Measurements from ENCODE around the gene ALDH3A2. TPM values are rescaled to one million over a fixed set of nuclear protein-coding genes. Genes with fewer than 3 reads are reported as not detected.

Gene ALDH3A2
- total RNA-seq, 1 experiment from 2014 or later = 271 TPM

DNA sequence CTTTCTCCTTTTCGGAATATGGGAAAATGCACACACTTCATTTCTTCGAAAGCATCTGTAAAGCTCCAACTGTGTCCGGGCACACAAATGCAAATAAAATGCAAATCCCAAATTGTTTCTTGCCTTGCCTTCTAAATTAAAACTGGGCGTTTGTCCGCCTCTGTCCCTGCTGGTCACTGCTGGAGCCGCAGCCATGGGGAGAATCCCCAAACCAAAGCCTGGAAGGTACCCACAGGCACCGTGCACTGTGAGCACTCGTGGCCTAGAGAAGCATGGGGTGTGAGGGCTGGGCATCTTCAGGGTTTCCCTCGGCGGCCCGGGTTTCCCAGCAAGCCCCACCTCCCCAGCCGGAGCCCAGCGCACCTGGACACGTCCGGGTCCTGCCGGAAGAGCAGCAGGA lies 64.9 kb downstream of the ALDH3A2 start:
- Histone ChIP-seq H3K36me3 (ENCODE audit: low read depth) (no peaks in the 10 kb centered on the region), H3K4me3 (no peak overlapping the region), H4K20me1 (ENCODE audit: insufficient read depth) (no peaks in the 10 kb centered on the region), H3K9me2 (ENCODE audit: insufficient read depth) (no peaks in the 10 kb centered on the region), H3K27me3 (ENCODE audit: insufficient read depth, low read depth) (no peaks in the 10 kb centered on the region), H3K4me2 (no peak overlapping the region), H3F3A (ENCODE audit: insufficient read depth, low read depth) (peaks cover 2% of the 10 kb centered on the region), H3K27ac (no peak overlapping the region), H3K9me3 (ENCODE audit: insufficient read depth, low read depth) (no peaks in the 10 kb centered on the region), H3K4me1 (replicated peaks; ENCODE audit: insufficient read depth) (peaks cover 38% of the 10 kb centered on the region), H3K79me2 (ENCODE audit: low read depth) (no peaks in the 10 kb centered on the region), H2AFZ (no peak overlapping the region)
- TF ChIP-seq, protein P1, sequence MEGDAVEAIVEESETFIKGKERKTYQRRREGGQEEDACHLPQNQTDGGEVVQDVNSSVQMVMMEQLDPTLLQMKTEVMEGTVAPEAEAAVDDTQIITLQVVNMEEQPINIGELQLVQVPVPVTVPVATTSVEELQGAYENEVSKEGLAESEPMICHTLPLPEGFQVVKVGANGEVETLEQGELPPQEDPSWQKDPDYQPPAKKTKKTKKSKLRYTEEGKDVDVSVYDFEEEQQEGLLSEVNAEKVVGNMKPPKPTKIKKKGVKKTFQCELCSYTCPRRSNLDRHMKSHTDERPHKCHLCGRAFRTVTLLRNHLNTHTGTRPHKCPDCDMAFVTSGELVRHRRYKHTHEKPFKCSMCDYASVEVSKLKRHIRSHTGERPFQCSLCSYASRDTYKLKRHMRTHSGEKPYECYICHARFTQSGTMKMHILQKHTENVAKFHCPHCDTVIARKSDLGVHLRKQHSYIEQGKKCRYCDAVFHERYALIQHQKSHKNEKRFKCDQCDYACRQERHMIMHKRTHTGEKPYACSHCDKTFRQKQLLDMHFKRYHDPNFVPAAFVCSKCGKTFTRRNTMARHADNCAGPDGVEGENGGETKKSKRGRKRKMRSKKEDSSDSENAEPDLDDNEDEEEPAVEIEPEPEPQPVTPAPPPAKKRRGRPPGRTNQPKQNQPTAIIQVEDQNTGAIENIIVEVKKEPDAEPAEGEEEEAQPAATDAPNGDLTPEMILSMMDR (conservative IDR thresholded peaks at IDR 0.05) = no peak; the same call in 1 of the 2 replicates
- TF ChIP-seq EZH2 (IDR thresholded peaks at IDR 0.05; ENCODE audit: low read depth) = no peak
- no TSS peak for BruUV-seq (replicated peaks)
- CTCF ChIA-PET = no interaction called here
- intact Hi-C loops (cut with micrococcal nuclease; ENCODE audit: unreplicated experiment) = no loop called here
- DNase-seq = no peak
- POLR2A ChIA-PET (ENCODE audit: unreplicated experiment) = interaction anchor here (0.6 kb wide), 1 partner anchor 12 kb away, joined by 3 read pairs; no protein-coding TSS in a partner anchor

DNA sequence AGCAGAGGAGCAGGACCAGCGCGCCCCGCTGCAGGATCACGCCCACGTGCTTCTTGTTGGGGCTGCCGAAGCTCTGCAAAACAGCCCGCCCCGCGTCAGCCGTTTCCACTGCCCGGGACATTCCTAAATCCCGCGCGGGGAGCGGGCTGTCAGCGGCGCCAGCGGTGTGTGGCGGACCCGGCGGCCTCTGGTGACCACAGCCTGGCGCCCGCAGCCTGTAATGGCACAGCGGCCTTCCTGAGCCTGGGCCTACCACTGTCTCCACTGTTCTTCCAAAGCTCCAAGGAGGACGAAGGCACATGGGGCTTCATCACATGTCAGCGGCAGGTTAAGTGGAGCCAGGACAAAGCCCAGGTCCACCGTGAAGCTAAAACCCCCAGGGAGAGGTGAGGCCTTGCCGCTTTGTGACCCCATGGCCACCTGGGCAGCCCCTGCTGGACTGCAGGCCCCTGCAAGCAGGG lies 65.4 kb downstream of the ALDH3A2 start:
- Histone ChIP-seq H3K9me2 (ENCODE audit: insufficient read depth) (no peaks in the 10 kb centered on the region), H3K27ac (no peak overlapping the region), H2AFZ (no peak overlapping the region), H3K4me1 (replicated peaks; ENCODE audit: insufficient read depth) (peaks cover 43% of the 10 kb centered on the region), H3K36me3 (ENCODE audit: low read depth) (no peaks in the 10 kb centered on the region), H3F3A (ENCODE audit: insufficient read depth, low read depth) (peaks cover 7% of the 10 kb centered on the region), H3K27me3 (ENCODE audit: insufficient read depth, low read depth) (no peaks in the 10 kb centered on the region), H4K20me1 (ENCODE audit: insufficient read depth) (no peaks in the 10 kb centered on the region), H3K4me3 (no peak overlapping the region), H3K79me2 (ENCODE audit: low read depth) (no peaks in the 10 kb centered on the region), H3K9me3 (ENCODE audit: insufficient read depth, low read depth) (no peaks in the 10 kb centered on the region), H3K4me2 (no peak overlapping the region)
- CTCF ChIA-PET = interaction anchor here (0.5 to 1.3 kb wide), 3 partner anchors 14 to 285 kb away, joined by 4 to 9 read pairs (median 4); no protein-coding TSS in a partner anchor
- POLR2A ChIA-PET (ENCODE audit: unreplicated experiment) = interaction anchor here (0.5 to 1.1 kb wide), 5 partner anchors 38 to 336 kb away, joined by 3 to 4 read pairs (median 3); partner anchors contain the start of gene MAPK7
- no peak for DNase-seq
- TF ChIP-seq EZH2 (IDR thresholded peaks at IDR 0.05; ENCODE audit: low read depth) = no peak
- TF ChIP-seq, protein P1 (conservative IDR thresholded peaks at IDR 0.05) = no peak
- intact Hi-C loops (cut with micrococcal nuclease; ENCODE audit: unreplicated experiment) = loop anchor here (1.0 to 2.0 kb wide), 2 partner anchors 10 to 199 kb away; no protein-coding TSS in a partner anchor
- BruUV-seq (replicated peaks) = no TSS peak

DNA sequence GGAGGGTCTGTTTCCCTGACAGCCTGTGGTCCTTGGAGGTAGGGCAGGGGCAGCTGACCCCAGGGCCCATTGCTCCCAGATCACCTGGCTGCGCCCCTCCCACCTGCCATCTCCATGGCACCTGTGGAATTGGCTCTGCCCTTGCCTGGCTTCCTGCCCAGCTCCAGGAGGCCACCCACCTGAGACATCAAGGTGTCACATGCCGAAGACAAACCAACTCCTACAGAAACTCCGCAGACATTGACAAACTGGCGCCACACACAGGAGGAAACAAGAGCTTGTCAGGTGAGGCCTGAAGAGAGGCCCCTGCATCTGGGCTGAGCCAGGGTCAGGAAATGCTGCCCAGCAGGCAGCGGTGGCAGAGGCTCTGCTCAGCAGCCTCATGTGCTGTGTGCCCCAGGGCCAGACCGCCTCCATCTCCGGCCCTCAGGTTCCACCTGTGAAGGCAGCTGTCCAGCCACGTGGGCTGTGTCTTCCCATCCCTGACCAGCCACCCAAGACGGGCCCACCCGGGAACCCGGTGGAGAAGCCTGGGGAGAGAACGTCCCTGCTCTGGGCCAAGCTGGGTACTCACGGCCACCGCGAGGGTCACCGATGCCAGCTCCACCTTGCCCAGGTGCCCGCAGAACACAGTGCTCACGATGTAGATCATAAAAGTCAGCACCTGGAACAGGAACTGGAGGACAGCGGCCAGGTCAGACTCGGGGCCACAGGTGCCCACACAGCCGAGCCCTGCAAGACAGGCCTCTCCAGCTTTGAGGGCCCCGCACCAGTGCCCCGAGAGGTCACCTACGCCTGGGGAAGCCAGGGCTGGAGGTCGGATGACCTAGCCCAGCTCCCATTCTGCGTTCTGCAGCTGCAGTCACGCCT lies 66.2 kb downstream of the ALDH3A2 start:
- no peaks in the 10 kb centered on the region for H3K27me3 ChIP-seq (ENCODE audit: insufficient read depth, low read depth)
- peaks cover 51% of the 10 kb centered on the region for H3K4me1 ChIP-seq (replicated peaks; ENCODE audit: insufficient read depth)
- no peaks in the 10 kb centered on the region for H4K20me1 ChIP-seq (ENCODE audit: insufficient read depth)
- TF ChIP-seq, protein P1 (conservative IDR thresholded peaks at IDR 0.05) = no peak
- TF ChIP-seq EZH2 (IDR thresholded peaks at IDR 0.05; ENCODE audit: low read depth) = no peak
- H3K9me2 ChIP-seq (ENCODE audit: insufficient read depth) = no peaks in the 10 kb centered on the region
- POLR2A ChIA-PET (ENCODE audit: unreplicated experiment) = interaction anchor here (0.5 to 1.1 kb wide), 5 partner anchors 37 to 337 kb away, joined by 3 to 4 read pairs (median 3); partner anchors contain the start of gene MAPK7
- H3K4me2 ChIP-seq = no peak overlapping the region
- no peaks in the 10 kb centered on the region for H3K79me2 ChIP-seq (ENCODE audit: low read depth)
- peak in 1 of 2 experiments; percentile 87 for DNase-seq
- no TSS peak for BruUV-seq (replicated peaks)
- H3F3A ChIP-seq (ENCODE audit: insufficient read depth, low read depth) = peaks cover 15% of the 10 kb centered on the region
- H3K36me3 ChIP-seq (ENCODE audit: low read depth) = no peaks in the 10 kb centered on the region
- H3K27ac ChIP-seq = no peak overlapping the region
- CTCF ChIA-PET = interaction anchor here (0.5 to 1.3 kb wide), 4 partner anchors 13 to 286 kb away, joined by 3 to 9 read pairs (median 4); no protein-coding TSS in a partner anchor
- intact Hi-C loops (cut with micrococcal nuclease; ENCODE audit: unreplicated experiment) = loop anchor here (1.0 to 2.0 kb wide), 2 partner anchors 10 to 200 kb away; no protein-coding TSS in a partner anchor
- H2AFZ ChIP-seq = no peak overlapping the region
- H3K4me3 ChIP-seq = no peak overlapping the region
- H3K9me3 ChIP-seq (ENCODE audit: insufficient read depth, low read depth) = no peaks in the 10 kb centered on the region
